Uterus (tissue), 4 donors: ENCODE data around the gene SPOCK1. TPM values are rescaled to one million over a fixed set of nuclear protein-coding genes. Genes with fewer than 3 reads are reported as not detected.

Experiments
- DNase-seq, 2 donors: peaks; one replicate each; pipeline ENCODE4 v3.0.0-alpha.2; 2019 to 2020
- H3K27ac ChIP-seq, 2 donors: fragments of 200-600 bp; sonication (generic); 1 replicate in 1 of 2; 2 replicates in 1 of 2; pipeline ENCODE4 v1.5.1; 2016 to 2018
- H3K27me3 ChIP-seq, 2 donors: fragments of 200-600 bp; sonication (generic); one replicate each; pipeline ENCODE4 v1.5.1; 2018 to 2019; ENCODE audit warnings: control low read depth in 1 of 2
- H3K36me3 ChIP-seq, 2 donors: fragments of 200-600 bp; sonication (generic); one replicate each; pipeline ENCODE4 v1.5.1; 2019; ENCODE audit warnings: control low read depth in 1 of 2
- H3K4me1 ChIP-seq, 2 donors: fragments of 200-600 bp; sonication (generic); one replicate each; pipeline ENCODE4 v1.5.1; 2018 to 2019; ENCODE audit warnings: control low read depth in 1 of 2
- H3K4me3 ChIP-seq, 2 donors: fragments of 200-600 bp; sonication (generic); 1 replicate in 1 of 2; 2 replicates in 1 of 2; pipeline ENCODE4 v1.5.1; 2018 to 2019; ENCODE audit warnings: mild to moderate bottlenecking in 1 of 2
- H3K9me3 ChIP-seq, 2 donors: fragments of 200-600 bp; sonication (generic); one replicate each; pipeline ENCODE4 v1.5.1; 2019; ENCODE audit warnings: control low read depth in 1 of 2
- CTCF ChIP-seq, 4 experiments: fragments of 200-600 bp in 2 of 4; fragments of 450-650 bp in 2 of 4; sonication (generic) in 2 of 4; IDR thresholded peaks; one replicate each; pipeline ENCODE4 v1.5.1; 2016 to 2019; ENCODE audit warnings: antibody characterized with exemption in 4 of 4, mild to moderate bottlenecking in 2 of 4, moderate library complexity in 1 of 4
- POLR2A ChIP-seq, 2 donors: fragments of 450-650 bp; IDR thresholded peaks; one replicate each; pipeline ENCODE4 v1.6.1; 2016; ENCODE audit warnings: antibody characterized with exemption in 2 of 2, mild to moderate bottlenecking in 1 of 2, moderate library complexity in 1 of 2
- intact Hi-C: fragments of 100-400 bp; cut with DNase I; formaldehyde crosslinking; loops from one replicate; pipeline ENCODE4 v1.15.1; 2023; ENCODE audit warnings: low total_unique reads
- total RNA-seq, 4 donors: library from RNA; depleted of rRNA in 3 of 4; stranded (reverse); fragments of >200 nt in 3 of 4; gene quantifications; one replicate each; pipeline versions ENCODE4 v1.1.0 to v1.2.4, GENCODE V29; 2014 to 2023
- donor health status: DM: yes; HTN: yes; CAD: no.

SPOCK1 gene
- total RNA-seq, 4 donors from 2014 or later, result 31.8 to 131 (median 45.1) TPM

- Histone ChIP-seq H3K4me3 (no peak overlapping the region), H3K4me1 (no peaks in the 10 kb centered on the region), H3K27me3 (no peaks in the 10 kb centered on the region), H3K27ac (no peak overlapping the region), H3K36me3 (no peaks in the 10 kb centered on the region), H3K9me3 (no peaks in the 10 kb centered on the region)
- intact Hi-C loops, result no loop called here
- DNase-seq, result no peak
- TF ChIP-seq POLR2A (IDR thresholded peaks at IDR 0.05), result no peak
- no peak for TF ChIP-seq CTCF (IDR thresholded peaks at IDR 0.05)
Measured at GRCh38 chr5:137176609-137177008, 322.5 kb downstream of the SPOCK1 start.

GRCh38 chr5:137176126-137176525, 323.0 kb downstream of the SPOCK1 start:
- H3K36me3 ChIP-seq, result no peaks in the 10 kb centered on the region
- no peak for TF ChIP-seq CTCF (IDR thresholded peaks at IDR 0.05)
- TF ChIP-seq POLR2A (IDR thresholded peaks at IDR 0.05), result no peak

GRCh38 chr5:137174196-137174595, 324.9 kb downstream of the SPOCK1 start:
- Histone ChIP-seq H3K4me3 (no peak overlapping the region), H3K27ac (no peak overlapping the region), H3K36me3 (no peaks in the 10 kb centered on the region), H3K4me1 (no peaks in the 10 kb centered on the region), H3K9me3 (no peaks in the 10 kb centered on the region), H3K27me3 (no peaks in the 10 kb centered on the region)
- intact Hi-C loops, result no loop called here
- DNase-seq, result no peak
- no peak for TF ChIP-seq POLR2A (IDR thresholded peaks at IDR 0.05)
- no peak for TF ChIP-seq CTCF (IDR thresholded peaks at IDR 0.05)

More at GRCh38 chr5:137176126-137176525, 323.0 kb downstream of the SPOCK1 start:
- intact Hi-C loops, result no loop called here
- DNase-seq, result no peak
- H3K4me3 ChIP-seq, result no peak overlapping the region
- H3K27ac ChIP-seq, result no peak overlapping the region
- H3K27me3 ChIP-seq, result no peaks in the 10 kb centered on the region
- H3K9me3 ChIP-seq, result no peaks in the 10 kb centered on the region
- H3K4me1 ChIP-seq, result no peaks in the 10 kb centered on the region

- intact Hi-C loops, result no loop called here
- no peaks in the 10 kb centered on the region for H3K36me3 ChIP-seq
- H3K4me1 ChIP-seq, result no peaks in the 10 kb centered on the region
- TF ChIP-seq CTCF (IDR thresholded peaks at IDR 0.05) (no peak), POLR2A (IDR thresholded peaks at IDR 0.05) (no peak)
- no peaks in the 10 kb centered on the region for H3K9me3 ChIP-seq
- H3K27ac ChIP-seq, result no peak overlapping the region
- H3K4me3 ChIP-seq, result no peak overlapping the region
- DNase-seq, result no peak
- H3K27me3 ChIP-seq, result no peaks in the 10 kb centered on the region
Measured at GRCh38 chr5:137172258-137172657, 326.9 kb downstream of the SPOCK1 start.

- no peak overlapping the region for H3K4me3 ChIP-seq
- no peaks in the 10 kb centered on the region for H3K9me3 ChIP-seq
- intact Hi-C loops, result no loop called here
- TF ChIP-seq POLR2A (IDR thresholded peaks at IDR 0.05), result no peak
- TF ChIP-seq CTCF (IDR thresholded peaks at IDR 0.05), result no peak
- H3K4me1 ChIP-seq, result no peaks in the 10 kb centered on the region
- H3K27me3 ChIP-seq, result no peaks in the 10 kb centered on the region
- DNase-seq, result no peak
- H3K36me3 ChIP-seq, result no peaks in the 10 kb centered on the region
- no peak overlapping the region for H3K27ac ChIP-seq
Measured at GRCh38 chr5:137167187-137167586, 331.9 kb downstream of the SPOCK1 start.
